HG03354 (cell line): ENCODE measurements around the gene DISP2.

ENCODE experiments used
- ATAC-seq: cut with Tn5 transposase; IDR thresholded peaks from one replicate; pipeline ENCODE4 v1.9.1; 2021; ENCODE audit warnings: mild to moderate bottlenecking; ENCODE audit not compliant: unreplicated experiment, poor library complexity, severe bottlenecking

The DISP2 gene

DNA sequence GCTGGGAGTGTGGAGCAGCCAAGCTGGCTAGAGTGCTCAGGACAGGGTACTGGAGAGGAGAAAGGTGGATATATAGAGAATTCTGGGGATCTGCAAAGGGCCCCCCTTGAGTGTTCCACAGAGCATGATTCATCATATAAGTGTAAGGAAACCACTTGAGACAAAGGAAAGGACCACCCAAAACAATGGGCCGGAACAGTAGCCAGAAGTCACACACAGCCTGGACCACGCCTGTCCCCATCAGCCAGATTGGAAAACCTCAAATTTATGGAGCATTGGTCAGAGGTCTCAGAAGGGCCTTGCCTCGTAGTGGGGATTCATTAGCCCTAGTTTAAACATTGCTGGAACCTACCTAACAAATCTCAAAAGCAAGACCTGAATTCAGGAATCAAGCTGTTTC lies 19.6 kb downstream of the DISP2 start:
- no peak for ATAC-seq

DNA sequence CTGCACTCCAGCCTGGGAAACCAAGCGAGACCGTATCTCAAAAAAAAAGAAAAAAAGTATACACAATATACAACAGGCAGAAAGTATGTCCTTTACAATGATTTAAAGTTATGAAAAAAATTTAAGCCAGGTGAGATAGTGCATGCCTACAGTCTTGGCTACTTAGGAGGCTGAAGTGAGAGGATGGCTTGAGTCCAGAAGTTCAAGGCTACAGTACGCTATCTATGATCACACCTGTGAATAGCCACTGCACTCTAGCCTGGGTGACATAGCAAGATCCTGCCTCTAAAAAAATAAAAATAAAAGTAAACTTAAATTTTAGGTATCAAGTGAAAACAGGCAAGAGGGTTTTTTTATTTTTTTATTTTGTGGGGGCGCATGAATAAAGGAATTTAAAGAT lies 21.4 kb downstream of the DISP2 start:
- ATAC-seq, result no peak

DNA sequence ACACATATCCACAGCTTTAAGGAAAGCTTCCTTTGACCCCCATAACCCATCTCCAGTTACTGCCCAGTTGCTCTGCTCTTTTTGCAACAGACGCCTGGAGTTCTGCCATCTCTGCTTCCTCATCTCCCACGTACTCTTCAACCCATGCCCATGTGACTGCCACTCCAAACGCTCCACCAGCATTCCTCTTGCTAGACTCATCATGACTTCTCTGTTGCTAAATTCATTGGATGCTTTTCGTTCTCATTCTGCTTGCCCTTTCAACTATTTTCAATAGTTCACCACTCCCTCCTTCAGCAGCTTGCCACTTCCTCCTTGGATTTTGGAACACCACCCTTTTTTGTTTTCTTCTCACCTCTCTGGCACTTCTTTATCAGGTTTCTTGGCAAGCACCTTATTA lies 21.8 kb downstream of the DISP2 start:
- ATAC-seq, result no peak

DNA sequence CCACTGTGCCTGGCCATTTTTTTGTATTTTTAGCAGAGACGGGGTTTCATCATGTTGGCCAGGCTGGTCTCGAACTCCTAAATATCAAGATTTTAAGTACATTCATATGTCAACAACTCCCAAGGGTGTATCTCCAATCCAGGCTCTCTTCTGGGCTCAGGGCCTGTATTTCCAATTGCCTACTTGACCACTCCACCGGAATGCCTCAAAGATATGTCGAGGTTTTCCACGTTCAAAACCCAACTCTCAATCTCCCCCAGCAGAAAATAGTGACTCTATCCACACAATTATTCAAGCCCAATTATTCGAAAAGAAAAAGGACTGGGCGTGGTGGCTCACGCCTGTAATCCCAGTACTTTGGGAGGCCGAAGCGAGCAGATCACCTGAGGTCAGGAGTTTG lies 22.6 kb downstream of the DISP2 start:
- no peak for ATAC-seq

DNA sequence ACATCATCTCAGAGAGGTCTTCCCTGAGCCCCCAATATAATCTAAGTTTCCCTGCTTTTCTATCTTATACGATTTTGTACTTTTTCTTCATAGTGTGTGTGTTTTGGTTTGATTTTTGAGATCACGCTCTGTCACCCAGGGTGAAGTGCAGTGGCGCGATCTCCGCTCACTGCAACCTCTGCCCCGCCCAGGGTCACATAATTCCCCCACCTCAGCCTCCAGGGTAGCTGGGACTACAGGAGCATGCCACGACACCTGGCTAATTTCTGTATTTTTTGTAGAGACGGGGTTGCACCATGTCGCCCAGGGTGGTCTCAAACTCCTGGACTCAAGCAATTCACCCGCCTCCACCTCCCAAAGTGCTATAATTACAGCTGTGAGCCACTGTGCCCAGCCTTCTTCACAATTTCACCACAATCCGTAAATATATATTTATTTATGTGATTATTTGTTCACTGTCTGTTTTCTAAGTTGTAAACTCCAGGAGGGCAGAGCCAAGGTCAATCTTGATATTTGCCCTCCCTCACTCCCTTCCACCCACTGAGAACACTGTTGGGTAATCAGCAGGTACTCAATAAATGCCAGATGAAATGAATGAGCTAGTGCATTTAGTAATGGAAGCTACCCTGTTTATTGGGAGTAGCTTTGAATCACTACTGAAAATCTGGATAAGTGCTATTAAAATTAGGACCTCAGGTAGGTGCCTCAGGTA lies 24.0 kb downstream of the DISP2 start:
- ATAC-seq, result no peak

DNA sequence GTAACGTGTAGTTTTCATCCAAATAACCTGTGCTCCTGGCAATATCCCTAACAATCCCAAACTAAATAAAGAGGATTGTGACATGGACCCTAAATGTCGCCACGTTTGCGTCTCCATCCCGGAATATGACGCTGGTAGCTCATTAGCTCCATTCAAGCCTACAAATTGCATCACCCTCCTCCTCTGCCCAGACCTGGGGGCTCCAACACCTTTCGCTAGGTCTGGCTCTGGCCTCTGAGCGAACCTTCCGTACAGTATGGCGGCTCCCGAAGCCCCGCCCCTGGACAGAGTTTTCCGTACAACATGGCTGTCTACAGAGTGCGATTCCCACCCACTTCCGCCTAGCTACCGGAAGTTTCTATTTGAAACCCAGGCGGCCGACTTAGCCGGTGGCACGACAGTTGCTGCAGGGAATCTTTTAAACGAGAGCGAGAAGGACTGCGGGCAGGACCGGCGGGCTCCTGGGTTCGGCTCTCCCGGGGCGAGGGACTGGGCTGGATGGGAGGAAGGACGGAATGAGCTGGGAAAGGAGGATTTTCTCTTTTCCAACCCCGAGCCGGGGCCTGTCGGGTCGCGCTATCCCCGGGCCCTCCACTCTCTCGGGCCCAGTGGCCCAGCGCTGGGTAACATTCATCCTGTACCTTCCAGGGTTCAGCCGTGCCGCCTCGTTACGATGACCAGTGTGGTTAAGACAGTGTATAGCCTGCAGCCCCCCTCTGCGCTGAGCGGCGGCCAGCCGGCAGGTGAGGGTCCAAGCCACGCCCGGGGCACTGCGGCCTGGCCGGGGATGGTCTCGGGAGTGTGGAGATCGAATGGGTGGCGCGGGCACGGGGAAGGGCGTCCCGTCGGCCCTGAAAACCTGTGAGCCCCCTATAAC lies 24.8 kb downstream of the DISP2 start, which contains the start of gene KNSTRN:
TSS of gene KNSTRN (plus strand) at position 142 of the 877 bp plus-strand sequence. CDS start at position 257, 115 bp downstream.
- peak; percentile 93 for ATAC-seq

DNA sequence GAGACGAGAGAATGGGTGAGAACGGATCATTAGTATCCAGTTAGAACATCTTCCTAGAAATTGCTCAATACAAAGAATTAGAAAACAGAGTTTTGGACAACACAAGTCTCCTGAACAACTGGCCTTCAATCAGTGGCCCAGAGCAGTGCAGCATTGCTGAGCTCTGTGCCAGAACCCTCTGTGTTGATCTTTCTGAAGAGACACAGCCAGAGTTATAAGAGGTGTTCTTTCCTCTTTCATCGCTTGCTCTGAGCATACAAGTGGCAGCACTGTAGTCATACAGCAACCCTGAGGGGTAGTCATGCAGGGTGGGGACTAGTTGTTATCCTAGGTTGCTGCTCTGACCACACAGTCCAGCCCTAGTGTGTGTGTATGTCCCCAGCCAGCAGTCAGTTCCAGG lies 28.5 kb downstream of the DISP2 start:
- no peak for ATAC-seq

DNA sequence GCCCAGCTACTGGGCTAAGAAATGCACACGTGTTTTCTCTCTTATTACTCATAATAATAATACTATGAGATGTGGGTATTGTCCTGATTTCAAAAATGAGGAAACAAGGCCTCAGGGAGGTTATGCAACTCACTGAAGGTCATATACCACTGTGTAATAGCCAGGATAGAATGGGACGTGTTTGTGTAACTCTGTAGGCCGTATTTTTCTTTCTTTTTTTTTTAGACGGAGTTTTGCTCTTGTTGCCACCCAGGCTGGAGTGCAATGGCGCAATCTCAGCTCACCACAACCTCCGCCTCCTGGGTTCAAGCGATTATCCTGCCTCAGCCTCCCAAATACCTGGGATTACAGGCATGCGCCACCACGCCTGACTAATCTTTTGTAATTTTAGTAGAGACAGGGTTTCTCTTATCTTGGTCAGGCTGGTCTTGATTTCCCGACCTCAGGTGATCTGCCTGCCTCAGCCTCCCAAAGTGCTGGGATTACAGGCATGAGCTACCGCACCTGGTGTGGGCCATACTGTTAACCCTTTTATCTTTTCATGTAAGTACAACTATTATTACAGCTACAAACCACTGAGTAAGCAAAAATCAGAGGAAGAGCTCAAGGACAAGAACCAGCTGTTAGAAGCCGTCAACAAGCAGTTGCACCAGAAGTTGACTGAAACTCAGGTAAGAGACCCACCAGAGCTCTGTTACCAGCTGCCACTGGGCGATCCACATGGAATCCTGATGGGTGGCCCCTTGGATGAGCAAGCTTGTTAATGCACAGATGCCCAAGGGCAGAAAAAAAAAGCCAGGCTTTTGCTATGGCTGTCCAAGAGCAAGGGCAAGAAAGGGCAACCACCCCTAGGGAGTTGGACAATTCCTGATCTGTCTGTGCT lies 31.2 kb downstream of the DISP2 start:
- ATAC-seq, result no peak

DNA sequence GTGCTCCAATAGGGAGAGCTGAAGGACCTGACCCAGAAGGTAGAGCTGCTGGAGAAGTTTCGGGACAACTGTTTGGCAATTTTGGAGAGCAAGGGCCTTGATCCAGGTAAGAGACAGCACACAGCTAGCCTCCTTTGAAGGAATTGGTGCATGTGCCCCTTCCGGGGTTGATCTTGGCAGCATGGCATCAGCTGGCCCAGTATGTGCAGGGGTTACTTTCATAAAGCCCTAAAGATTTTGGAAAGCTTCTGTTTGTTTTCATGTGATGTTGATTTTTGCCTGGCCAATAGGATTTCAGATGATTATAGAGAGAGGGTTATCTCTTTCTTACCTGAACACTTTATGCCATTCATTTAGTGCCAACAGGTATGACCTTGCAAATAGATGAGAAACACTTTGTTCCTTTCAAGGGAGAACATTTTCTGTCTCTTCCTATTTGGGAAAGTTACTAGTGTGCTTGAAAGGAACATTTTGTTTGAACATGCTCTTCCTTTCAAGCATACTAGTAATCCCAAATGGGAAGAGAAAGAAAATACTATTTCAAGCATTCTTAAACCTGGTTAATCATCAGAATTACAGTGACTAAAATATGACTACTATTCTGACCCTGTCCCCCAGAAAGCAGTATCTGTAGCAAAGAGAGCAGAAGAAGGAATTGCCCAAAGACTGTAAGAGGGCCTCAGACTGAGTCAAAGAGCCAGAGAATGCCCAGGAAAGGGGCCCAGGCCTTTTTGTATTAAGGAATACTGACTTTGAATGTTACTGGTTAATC lies 32.0 kb downstream of the DISP2 start:
- no peak for ATAC-seq

DNA sequence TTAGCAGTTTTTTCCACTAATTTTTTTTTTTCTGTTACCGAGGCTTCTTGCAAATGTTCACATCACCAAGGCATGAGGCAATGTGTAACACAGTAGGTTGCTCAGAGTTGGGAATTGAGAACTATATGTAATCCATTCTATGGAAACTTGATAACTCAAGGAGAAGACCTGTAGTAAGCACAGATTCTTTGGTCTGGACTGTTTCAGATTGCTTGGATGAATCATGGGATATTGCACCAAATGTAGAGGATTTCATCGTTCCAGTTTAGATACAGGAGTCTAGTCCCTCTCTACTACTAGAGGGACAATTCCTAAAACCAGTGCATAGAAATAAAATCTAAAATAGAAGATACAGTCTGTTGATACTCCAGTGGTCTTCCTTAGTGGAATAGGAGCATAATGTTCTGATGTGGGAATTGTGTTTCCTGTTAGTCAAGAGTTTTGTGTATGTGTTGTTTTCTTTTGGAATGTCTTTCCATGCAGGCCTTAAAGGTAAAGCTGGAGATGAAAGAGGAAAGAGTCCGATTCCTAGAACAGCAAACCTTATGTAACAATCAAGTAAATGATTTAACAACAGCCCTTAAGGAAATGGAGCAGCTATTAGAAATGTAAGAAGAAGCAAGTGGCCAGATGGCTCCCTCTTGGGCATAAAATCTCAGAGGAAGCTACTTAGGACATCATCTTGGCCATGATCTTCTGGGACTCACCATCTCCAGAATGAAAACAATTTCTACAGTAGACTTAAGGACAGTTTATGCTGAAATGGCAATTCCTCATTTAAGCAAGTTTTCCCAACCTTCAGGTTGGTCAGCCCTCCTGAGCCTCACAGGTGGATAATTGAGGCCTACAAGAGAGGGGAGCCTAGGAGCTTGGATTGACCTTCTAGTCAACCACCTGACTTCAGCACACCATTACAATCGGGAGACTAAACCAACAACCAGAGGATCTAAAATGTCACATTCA lies 35.2 kb downstream of the DISP2 start:
- ATAC-seq, result no peak

DNA sequence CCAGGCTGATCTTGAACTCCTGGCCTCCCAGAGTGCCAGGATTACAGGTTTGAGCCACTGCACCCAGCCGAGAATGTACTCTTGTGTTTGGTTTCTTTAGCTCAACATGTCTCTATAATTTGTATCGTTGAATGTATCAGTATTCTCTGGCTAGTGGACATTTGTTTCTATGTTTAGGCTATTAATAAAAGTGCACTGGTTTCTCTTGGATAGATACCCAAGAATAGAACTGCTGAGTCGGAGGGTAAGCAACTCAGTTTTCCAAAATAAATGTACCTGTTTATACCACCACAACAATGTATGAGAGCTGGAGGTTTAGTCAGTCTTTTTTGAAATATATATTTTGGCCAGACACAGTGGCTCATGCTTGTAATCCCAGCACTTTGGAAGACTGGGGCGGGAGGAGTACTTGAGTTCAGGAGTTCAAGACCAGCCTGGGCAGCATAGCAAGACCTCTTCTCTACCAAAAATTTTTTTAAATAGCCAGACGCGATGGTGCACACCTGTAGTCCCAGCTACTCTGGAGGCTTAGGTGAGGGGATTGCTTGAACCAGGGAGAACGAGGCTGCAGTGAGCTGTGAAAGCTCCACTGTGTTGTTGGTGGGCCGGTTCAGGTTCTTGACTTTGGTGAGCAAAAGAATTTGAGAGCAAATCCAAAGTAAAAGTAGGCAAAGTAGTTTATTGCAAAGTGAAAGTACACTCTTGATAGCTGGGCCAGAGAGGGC lies 39.8 kb downstream of the DISP2 start:
- no peak for ATAC-seq

DNA sequence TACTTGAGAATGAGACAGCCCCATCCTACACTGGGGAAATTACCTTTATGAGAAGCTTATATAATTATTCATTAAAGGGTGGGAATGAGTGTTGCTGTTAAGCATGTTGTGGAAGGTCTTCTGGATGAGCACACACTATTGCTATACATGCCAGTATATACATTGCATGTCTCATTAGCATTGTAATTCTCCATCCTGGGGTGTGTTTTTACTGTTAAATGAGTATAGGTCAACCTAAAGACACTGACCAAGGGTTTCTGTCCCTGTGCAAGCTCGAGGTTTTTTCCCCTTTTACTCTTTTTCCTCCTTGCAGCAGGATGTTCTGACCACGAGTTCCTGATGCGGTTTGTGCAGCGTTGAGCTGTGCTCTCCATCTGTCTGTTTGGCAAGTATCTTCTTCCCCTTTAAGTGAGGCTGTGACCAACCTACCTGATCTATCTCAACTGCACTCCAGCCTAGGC lies 40.4 kb downstream of the DISP2 start:
- ATAC-seq, result peak; percentile 58

DNA sequence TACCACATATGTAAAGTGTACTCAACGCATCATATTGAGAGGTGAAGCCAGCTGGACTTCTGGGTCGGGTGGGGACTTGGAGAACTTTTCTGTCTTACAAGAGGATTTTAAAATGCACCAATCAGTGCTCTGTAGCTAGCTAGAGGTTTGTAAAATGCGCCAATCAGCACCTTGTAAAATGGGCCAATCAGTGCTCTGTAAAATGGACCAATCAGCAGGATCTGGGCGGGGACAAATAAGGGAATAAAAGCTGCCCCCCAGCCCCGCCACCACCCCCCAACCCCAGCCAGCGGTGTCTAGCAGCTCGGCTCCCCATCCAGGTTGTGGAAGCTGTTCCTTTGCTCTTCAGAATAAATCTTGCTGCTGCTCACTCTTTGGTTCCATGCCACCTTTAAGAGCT lies 41.4 kb downstream of the DISP2 start:
- no peak for ATAC-seq

DNA sequence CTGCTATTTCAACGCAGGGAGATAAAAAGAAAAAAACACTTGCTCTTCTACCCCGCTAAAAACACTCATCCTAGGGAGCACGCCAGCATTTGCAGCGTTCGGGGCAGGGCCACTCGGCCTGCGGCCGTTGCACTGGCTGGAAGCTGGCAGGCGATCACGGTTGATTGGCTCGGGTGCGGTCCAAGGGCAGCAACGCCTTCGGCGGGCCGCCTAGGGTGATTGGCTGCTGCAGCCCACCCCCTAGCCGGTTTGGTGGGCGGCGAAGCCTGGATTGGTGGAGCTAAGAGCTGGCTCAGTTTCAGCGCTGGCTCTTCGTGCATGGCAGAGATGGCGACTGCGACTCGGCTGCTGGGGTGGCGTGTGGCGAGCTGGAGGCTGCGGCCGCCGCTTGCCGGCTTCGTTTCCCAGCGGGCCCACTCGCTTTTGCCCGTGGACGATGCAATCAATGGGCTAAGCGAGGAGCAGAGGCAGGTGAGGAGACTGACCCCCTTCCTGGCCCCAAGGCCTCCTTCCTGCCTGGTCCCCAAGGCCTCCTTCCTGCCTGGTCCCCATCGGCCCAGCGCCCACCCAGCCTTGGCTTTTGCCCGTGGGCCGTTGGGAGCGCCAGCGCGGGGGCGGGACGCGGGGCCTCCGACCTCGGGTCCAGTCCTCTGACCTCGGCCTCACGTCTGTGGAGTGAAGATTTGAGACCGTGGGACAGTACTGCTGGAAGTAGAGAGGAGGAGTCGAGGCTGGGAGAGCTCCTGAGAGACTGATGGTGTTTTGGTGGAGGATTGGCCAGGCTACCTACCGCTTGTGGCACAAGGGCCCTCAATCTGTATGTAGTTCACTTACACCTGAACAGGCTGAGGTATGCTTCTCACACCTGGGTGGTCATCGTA lies 47.7 kb downstream of the DISP2 start, which contains the start of gene IVD:
TSS of gene IVD (plus strand) at position 295 of the 881 bp plus-strand sequence. CDS start at position 328, 33 bp downstream.
- peak; percentile 87 for ATAC-seq

DNA sequence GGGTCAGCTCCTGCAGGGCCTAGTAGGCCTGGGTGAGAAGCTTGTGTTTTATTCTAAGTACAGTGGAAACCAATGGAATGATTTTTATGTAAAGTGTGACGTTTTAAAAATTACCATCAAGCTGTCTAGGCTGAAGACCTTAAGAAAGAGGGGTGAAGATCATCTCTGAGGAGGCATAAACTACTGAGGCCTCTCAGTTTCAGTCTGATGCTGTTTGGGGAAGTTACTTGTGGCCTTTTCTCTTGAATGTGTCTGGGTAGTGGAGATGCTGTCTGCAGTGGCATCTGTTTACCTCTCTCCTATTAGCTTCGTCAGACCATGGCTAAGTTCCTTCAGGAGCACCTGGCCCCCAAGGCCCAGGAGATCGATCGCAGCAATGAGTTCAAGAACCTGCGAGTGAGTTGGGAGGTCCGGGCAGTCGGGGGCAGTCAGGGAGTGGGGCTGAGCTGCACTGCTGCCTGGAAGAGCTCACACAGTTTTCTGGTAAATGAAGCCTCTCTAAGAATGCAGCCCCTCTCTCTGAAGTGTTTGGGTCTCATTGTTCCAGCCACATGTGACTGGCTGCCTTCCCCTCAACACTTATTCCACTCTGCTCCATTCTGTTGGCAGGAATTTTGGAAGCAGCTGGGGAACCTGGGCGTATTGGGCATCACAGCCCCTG lies 49.4 kb downstream of the DISP2 start:
- ATAC-seq, result peak; percentile 57

DNA sequence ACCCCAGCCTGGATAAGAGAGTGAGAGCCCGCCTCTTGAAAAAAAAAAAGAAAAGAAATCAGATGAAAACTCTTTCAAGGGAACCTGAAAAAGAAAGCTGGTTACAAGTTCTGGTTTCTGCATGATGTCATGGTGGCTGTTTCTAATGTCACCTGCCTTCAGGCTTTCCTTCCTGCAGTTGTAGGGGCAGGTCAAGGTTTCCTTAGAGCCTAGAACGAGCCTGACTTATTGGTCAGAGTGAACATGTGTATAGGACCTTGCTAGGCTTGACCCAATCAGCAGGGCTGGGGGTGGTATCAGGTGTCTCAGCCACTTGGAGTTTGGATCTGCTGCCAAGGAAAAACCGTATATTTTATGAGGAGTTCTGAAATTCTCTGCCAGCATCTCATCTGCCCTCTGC lies 51.3 kb downstream of the DISP2 start:
- ATAC-seq, result peak; percentile 31
